ENCODE data around the gene BTNL9. TPM values are rescaled to one million over a fixed set of nuclear protein-coding genes. Genes with fewer than 3 reads are reported as not detected.
"Not testable (repeated sequence)": the region's sequence is repeated elsewhere in the genome, so short reads cannot be mapped to it uniquely, and the experiment has no call there.

BTNL9 gene
- total RNA-seq, 1 experiment from 2014 or later, result not detected

DNA sequence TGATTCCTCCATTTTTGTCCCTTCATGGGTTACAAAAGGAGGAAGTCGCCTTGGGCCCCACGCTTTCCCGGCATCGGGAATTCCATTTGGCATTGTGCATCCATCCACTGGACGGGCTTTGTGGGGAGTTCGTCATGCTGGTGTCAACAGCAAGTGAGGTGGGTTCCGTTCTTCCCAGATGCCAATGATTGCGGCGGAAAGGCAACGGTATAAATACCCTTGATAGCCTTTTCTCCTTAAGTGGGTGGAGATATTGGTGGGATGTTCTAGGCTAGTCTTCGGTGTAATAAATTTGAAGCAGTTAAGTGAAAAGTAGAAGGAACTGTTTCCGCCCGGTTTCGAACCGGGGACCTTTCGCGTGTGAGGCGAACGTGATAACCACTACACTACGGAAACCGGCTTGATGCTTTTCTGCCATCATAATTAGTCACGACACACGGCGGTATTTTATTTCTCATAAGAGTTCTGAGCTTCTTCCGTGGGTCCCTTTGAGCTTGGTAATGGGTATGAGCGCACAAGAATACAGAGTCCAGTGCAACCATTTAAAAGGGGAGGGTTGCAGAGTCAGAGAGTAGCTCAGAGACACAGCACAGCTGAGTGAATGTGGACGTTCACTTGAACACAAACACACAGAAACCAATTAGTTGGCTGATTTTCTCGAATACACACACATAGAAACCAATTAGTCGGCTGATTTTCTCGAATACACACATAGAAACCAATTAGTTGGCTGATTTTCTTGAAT is 62.0 kb downstream of the BTNL9 start:
- H3K27ac ChIP-seq (ENCODE audit: low read depth, low read length, poor library complexity, severe bottlenecking); H3K9me3 ChIP-seq (ENCODE audit: low read depth, low read length, poor library complexity, severe bottlenecking); intact Hi-C loops (cut with micrococcal nuclease; ENCODE audit: unreplicated experiment); CTCF ChIA-PET; DNase-seq (ENCODE audit: low spot score); H3K4me1 ChIP-seq (ENCODE audit: insufficient read depth, low read length, poor library complexity, severe bottlenecking); H3K4me3 ChIP-seq (ENCODE audit: low read depth, low read length, poor library complexity, severe bottlenecking); BruUV-seq (replicated peaks); POLR2A ChIA-PET (ENCODE audit: low non-redundant PET); H3K36me3 ChIP-seq (ENCODE audit: insufficient read depth, low read length, poor library complexity, severe bottlenecking): not testable (repeated sequence)
- H3K27me3 ChIP-seq (replicated peaks; ENCODE audit: insufficient read depth, low read depth, low read length, poor library complexity), result peaks cover 42% of the 10 kb centered on the region

DNA sequence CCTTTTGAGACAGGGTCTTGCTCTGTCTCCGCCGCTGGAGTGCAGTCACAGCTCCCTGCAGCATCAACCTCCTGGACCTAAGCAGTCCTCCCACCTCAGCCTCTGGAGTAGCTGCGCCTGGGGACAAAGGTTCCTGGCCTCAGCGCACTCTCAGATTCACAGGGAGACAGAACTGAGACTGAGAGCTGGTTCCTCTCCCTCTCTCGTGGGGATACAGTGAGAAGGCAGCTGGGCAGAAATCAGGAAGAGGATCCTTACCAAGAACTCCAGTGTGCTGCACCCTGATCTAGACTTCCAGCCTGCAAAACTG is 64.1 kb downstream of the BTNL9 start:
- H3K36me3 ChIP-seq (ENCODE audit: insufficient read depth, low read length, poor library complexity, severe bottlenecking); H3K4me3 ChIP-seq (ENCODE audit: low read depth, low read length, poor library complexity, severe bottlenecking); intact Hi-C loops (cut with micrococcal nuclease; ENCODE audit: unreplicated experiment); H3K9me3 ChIP-seq (ENCODE audit: low read depth, low read length, poor library complexity, severe bottlenecking); DNase-seq (ENCODE audit: low spot score); H3K4me1 ChIP-seq (ENCODE audit: insufficient read depth, low read length, poor library complexity, severe bottlenecking); CTCF ChIA-PET; H3K27ac ChIP-seq (ENCODE audit: low read depth, low read length, poor library complexity, severe bottlenecking); BruUV-seq (replicated peaks); POLR2A ChIA-PET (ENCODE audit: low non-redundant PET): not testable (repeated sequence)
- peaks cover 50% of the 10 kb centered on the region for H3K27me3 ChIP-seq (replicated peaks; ENCODE audit: insufficient read depth, low read depth, low read length, poor library complexity)

DNA sequence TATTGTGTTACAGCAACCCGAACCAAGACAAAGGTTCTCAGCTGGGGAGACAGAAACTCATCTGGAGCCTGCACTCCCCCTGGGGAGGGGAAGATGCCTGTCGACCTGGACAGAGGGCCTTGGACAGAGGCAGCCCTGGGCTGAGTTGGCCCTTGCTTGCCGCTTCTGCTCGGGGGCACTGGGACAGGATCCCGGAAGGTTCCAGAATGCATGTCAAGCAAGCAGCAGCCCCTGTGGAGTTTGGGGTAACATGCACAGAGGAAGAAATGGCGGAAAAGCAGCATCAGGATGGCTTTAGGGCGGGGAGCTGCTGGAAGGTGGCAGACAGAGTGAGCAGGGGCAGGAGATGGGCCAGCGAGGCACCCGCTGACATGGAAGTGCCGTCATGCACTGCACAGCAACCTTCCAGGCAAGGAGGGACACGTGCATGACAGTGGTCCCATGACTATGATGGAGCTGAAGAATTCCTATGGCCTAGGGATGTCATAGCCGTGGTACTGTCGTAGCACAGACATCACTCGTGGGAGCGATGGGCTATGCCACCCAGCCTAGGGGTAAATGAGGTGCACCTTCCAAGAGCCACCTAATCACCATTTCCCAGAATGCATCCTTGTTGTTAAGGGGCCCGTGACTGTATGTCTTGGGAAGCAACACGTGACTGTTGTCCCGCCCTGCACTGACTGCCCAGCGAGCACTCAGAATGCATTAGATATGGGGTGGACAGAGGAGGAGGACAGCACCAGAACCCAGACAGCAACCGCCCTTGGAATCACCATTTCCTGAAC is 64.7 kb downstream of the BTNL9 start:
- H3K4me1 ChIP-seq (ENCODE audit: insufficient read depth, low read length, poor library complexity, severe bottlenecking); BruUV-seq (replicated peaks); H3K27ac ChIP-seq (ENCODE audit: low read depth, low read length, poor library complexity, severe bottlenecking); intact Hi-C loops (cut with micrococcal nuclease; ENCODE audit: unreplicated experiment); H3K36me3 ChIP-seq (ENCODE audit: insufficient read depth, low read length, poor library complexity, severe bottlenecking); DNase-seq (ENCODE audit: low spot score); POLR2A ChIA-PET (ENCODE audit: low non-redundant PET); H3K4me3 ChIP-seq (ENCODE audit: low read depth, low read length, poor library complexity, severe bottlenecking); CTCF ChIA-PET; H3K9me3 ChIP-seq (ENCODE audit: low read depth, low read length, poor library complexity, severe bottlenecking): not testable (repeated sequence)
- peaks cover 44% of the 10 kb centered on the region for H3K27me3 ChIP-seq (replicated peaks; ENCODE audit: insufficient read depth, low read depth, low read length, poor library complexity)

DNA sequence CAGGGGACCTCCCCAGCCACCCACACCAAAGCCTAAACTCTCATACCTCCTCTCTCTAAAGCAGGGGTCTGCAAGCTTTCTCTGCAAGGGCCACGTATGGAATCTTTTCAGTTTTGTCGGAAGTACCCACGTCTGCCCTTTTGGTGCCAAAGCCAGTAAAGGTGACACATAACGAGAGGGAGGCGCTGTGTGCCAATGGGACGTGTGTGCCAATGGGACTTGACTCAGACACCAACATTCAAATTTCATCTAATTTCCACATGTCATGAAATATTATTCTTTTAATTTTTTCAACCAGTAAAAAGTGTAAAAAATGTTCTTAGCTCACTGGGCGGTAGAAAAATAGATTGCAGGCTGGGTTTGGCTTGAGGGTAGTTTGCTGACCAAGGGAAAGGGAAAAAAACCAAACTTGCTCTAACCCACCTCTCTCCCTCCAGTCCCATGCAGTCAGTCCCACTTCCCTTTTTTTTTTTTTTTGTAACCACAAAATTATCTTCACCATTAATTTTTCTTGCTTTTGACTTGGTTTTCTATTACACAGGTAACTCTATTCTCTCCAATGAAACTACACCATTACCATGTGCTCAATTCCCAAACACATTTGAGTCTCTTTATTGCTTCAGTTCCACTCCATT is 65.4 kb downstream of the BTNL9 start:
- no TSS peak for BruUV-seq (replicated peaks)
- Histone ChIP-seq H3K9me3 (ENCODE audit: low read depth, low read length, poor library complexity, severe bottlenecking) (no peaks in the 10 kb centered on the region), H3K4me1 (ENCODE audit: insufficient read depth, low read length, poor library complexity, severe bottlenecking) (no peaks in the 10 kb centered on the region), H3K36me3 (ENCODE audit: insufficient read depth, low read length, poor library complexity, severe bottlenecking) (no peaks in the 10 kb centered on the region), H3K27ac (ENCODE audit: low read depth, low read length, poor library complexity, severe bottlenecking) (no peak overlapping the region), H3K4me3 (ENCODE audit: low read depth, low read length, poor library complexity, severe bottlenecking) (no peak overlapping the region), H3K27me3 (replicated peaks; ENCODE audit: insufficient read depth, low read depth, low read length, poor library complexity) (peaks cover 44% of the 10 kb centered on the region)
- CTCF ChIA-PET, result no interaction called here
- DNase-seq (ENCODE audit: low spot score), result no peak
- intact Hi-C loops (cut with micrococcal nuclease; ENCODE audit: unreplicated experiment), result no loop called here
- TF ChIP-seq, protein P1, sequence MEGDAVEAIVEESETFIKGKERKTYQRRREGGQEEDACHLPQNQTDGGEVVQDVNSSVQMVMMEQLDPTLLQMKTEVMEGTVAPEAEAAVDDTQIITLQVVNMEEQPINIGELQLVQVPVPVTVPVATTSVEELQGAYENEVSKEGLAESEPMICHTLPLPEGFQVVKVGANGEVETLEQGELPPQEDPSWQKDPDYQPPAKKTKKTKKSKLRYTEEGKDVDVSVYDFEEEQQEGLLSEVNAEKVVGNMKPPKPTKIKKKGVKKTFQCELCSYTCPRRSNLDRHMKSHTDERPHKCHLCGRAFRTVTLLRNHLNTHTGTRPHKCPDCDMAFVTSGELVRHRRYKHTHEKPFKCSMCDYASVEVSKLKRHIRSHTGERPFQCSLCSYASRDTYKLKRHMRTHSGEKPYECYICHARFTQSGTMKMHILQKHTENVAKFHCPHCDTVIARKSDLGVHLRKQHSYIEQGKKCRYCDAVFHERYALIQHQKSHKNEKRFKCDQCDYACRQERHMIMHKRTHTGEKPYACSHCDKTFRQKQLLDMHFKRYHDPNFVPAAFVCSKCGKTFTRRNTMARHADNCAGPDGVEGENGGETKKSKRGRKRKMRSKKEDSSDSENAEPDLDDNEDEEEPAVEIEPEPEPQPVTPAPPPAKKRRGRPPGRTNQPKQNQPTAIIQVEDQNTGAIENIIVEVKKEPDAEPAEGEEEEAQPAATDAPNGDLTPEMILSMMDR (conservative IDR thresholded peaks at IDR 0.05; ENCODE audit: low read depth, low read length), result no peak
- POLR2A ChIA-PET (ENCODE audit: low non-redundant PET), result no interaction called here

All from A673 (cell line).